ENCODE data around the gene CAMK1D. TPM values are rescaled to one million over a fixed set of nuclear protein-coding genes. Genes with fewer than 3 reads are reported as not detected.

CAMK1D gene
- total and polyA plus RNA-seq, 2 of the 4 experiments (the other 2 are of a cell fraction): 5.0 to 5.3 TPM

- ChIA-PET CTCF (no interaction called here), POLR2A (ENCODE audit: unreplicated experiment) (no interaction called here)
- Histone ChIP-seq H3K27ac (ENCODE audit: insufficient read depth, low read length) (no peak overlapping the region), H3K9me3 (ENCODE audit: control insufficient read depth, insufficient read depth, low read length) (no peaks in the 10 kb centered on the region), H3K4me2 (ENCODE audit: low read depth, low read length) (no peak overlapping the region), H3K36me3 (ENCODE audit: control insufficient read depth, insufficient read depth, low read length) (no peaks in the 10 kb centered on the region), H3K9me1 (ENCODE audit: insufficient read depth, low read length) (no peaks in the 10 kb centered on the region; the same call in 1 of the 2 replicates), H3K4me3 (ENCODE audit: insufficient read depth, low read depth, low read length) (no peak overlapping the region), H4K5ac (ENCODE audit: low read depth, low read length) (no peak overlapping the region), H2AK5ac (ENCODE audit: low read depth, low read length) (0 out of 2 replicates have a peak overlapping the region, but pooled peaks have one; percentile 43), H3K27me3 (ENCODE audit: control insufficient read depth, insufficient read depth, low read length) (0 out of 2 replicates have a peak, but pooled peaks cover 2% of the 10 kb centered on the region), H3K9ac (ENCODE audit: low read depth, low read length) (no peak overlapping the region), H4K20me1 (ENCODE audit: insufficient read depth, low read length) (no peaks in the 10 kb centered on the region), H4K91ac (ENCODE audit: insufficient read depth, low read depth, low read length) (no peak overlapping the region), H2AK9ac (replicated peaks; ENCODE audit: low read depth, low read length, poor library complexity) (no peak overlapping the region), H3K4ac (ENCODE audit: low read depth, low read length) (no peak overlapping the region), H3K79me1 (ENCODE audit: low read depth in 1 of 2, low read length in 2 of 2) (no peaks in the 10 kb centered on the region), H2BK20ac (ENCODE audit: low read depth, low read length) (no peak overlapping the region), H2BK15ac (ENCODE audit: low read depth, low read length) (no peak overlapping the region), H4K8ac (ENCODE audit: low read depth in 2 of 2, low read length in 2 of 2) (no peak overlapping the region), H3K4me1 (ENCODE audit: control insufficient read depth, insufficient read depth, low read length) (peaks cover 11% of the 10 kb centered on the region), H3K56ac (ENCODE audit: extremely low read depth, insufficient read depth, low read length) (no peak overlapping the region), H3K23ac (ENCODE audit: low read depth, low read length) (no peak overlapping the region), H2AFZ (replicated peaks; ENCODE audit: low read length, poor library complexity) (no peak overlapping the region), H2BK5ac (ENCODE audit: low read depth, low read length, poor library complexity, severe bottlenecking) (no peak overlapping the region), H3K18ac (ENCODE audit: low read depth, low read length) (no peak overlapping the region), H2BK120ac (ENCODE audit: low read depth, low read length) (no peak overlapping the region), H3K14ac (replicated peaks; ENCODE audit: low read depth, low read length) (no peak overlapping the region)
- BruUV-seq (replicated peaks): no TSS peak
- DNase-seq: no peak
- dilution Hi-C loops (cut with HindIII; ENCODE audit: low sequenced_read_pairs, unreplicated experiment) (no loop called here), intact Hi-C loops (cut with micrococcal nuclease) (no loop called here), in situ Hi-C loops (cut with MboI; ENCODE audit: low sequenced_read_pairs) (no loop called here)
- 100% methylated on average over 1 of the region's 13 CpGs; no CpG with 5 or more reads in 1 of the 2 experiments for WGBS, 2 experiments (ENCODE audit: extremely low coverage in 2 of 2, insufficient read length in 1 of 2)
- no peak for ATAC-seq (ENCODE audit: low read depth)
- TF ChIP-seq ELK1 (IDR thresholded peaks at IDR 0.05; ENCODE audit: borderline replicate concordance, low read depth, low read length) (no peak), RAD21 (IDR thresholded peaks at IDR 0.05; ENCODE audit: low read length) (no peak), MXI1 (IDR thresholded peaks at IDR 0.05; ENCODE audit: borderline replicate concordance, low read depth, low read length) (no peak), FOS (IDR thresholded peaks at IDR 0.05; ENCODE audit: low read depth, low read length) (no peak), NFE2L2 (IDR thresholded peaks at IDR 0.05; ENCODE audit: low read depth, low read length) (no peak), RCOR1 (IDR thresholded peaks at IDR 0.05; ENCODE audit: insufficient replicate concordance, low read length) (no peak), BHLHE40 (IDR thresholded peaks at IDR 0.05; ENCODE audit: low read depth, low read length) (no peak)
Measured at GRCh38 chr10:12393831-12394230, 44.5 kb downstream of the CAMK1D start.

All from IMR-90 (cell line).